NCI-H1694 (cell line): ENCODE data around the gene PRAC2.
"Not testable (repeated sequence)": the region's sequence is repeated elsewhere in the genome, so short reads cannot be mapped to it uniquely, and the experiment has no call there.

Experiments used
- DNase-seq: peaks from one replicate; lab custom pipeline; 2025; lab: John Stamatoyannopoulos, UW

PRAC2 gene

DNA sequence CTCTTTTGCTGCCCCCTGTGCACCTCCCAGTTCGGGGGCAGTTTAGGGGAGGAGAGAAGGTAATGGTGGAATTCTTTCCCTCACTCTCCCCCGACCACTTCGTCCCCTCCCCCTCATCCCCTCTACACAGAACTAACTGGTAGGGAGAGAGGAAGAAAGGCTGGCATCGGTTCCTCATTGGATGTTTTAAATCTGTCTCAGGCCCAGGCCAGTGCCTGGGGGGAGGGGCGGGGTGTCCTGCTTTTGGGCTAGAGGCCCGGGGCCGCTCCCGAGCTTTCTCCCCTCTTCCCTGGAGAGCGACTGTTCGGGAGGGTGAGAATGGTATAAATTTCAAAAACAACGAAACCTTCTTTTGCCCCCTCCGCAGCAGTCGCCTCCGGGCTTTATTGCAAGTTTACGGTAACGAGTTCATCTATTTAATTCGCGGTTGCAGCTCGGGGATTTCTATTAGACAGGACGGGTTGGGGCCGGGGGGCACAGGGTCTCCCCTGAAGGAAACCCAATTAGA lies at the start of gene PRAC2:
Gene PRAC2, plus strand, starts transcription at position 271 of the 508 bp plus-strand sequence. CDS start 1,226 bp downstream, outside the sequence.
- no peak for DNase-seq

DNA sequence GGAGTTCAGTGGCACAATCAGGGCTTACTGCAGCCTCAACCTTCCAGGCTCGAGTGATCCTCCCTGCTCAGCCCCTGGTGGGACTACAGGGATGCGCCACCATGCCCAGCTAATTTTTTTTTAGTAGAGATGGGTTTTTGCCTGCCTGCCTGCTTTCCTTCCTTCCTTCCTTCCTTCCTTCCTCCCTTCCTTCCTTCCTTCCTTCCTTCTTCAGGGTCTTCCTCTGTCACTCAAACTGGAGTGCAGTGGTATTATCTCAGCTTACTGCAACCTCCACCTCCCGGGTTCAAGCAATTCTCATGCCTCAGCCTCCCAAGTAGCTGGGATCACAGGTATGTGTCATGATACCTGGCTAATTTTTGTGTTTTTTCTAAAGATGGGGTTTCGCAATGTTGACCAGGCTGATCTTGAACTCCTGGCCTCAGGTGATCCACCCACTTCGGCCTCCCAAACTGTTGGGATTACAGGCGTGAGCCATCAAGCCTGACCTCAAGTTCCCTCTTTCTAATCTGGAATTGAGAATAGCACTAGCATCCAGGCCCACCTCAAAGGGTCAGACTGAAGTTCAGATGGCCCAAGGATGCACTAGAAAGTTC lies 45.9 kb upstream of the PRAC2 start:
- no peak for DNase-seq

DNA sequence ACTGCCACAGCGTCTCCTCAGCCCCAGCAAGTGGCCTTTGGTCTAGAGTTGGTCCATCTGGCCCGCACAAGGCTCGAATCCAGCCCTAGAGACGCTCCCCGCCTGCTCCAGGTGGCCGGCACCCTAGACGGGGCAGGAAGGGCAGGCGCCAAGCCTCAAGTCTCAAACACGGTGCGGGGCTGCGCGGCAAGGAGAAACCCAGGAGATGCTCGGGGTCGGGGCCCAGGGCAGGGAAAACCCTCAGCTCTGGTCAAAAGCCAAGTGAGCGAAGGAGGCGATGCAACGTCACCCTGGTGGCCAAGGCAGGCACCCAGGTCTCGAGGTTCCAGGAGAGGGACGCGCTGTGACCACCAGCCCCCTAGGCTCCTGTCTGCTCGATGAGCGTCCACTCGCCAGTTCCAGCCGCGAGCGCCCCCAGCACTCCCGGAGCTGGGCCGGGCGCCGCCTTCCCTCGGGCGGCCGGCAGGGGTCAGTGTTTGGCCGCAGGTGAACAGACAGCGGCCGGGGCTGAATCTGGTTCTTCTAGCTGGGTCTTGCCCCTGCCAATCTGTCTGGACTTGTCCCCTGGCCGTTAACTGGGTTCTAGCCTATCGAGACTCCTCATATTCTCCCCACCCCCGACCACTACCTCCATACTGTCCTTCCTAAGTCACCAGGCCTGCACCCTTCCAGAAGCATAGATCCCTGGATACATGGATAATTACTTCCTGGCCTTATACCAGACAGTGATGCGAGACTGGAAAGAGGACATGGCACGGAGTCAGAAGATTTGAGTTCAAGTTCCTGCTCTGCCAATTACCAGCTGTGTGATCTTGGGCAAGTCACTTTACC lies 44.6 kb upstream of the PRAC2 start:
- peak; percentile 23 for DNase-seq

DNA sequence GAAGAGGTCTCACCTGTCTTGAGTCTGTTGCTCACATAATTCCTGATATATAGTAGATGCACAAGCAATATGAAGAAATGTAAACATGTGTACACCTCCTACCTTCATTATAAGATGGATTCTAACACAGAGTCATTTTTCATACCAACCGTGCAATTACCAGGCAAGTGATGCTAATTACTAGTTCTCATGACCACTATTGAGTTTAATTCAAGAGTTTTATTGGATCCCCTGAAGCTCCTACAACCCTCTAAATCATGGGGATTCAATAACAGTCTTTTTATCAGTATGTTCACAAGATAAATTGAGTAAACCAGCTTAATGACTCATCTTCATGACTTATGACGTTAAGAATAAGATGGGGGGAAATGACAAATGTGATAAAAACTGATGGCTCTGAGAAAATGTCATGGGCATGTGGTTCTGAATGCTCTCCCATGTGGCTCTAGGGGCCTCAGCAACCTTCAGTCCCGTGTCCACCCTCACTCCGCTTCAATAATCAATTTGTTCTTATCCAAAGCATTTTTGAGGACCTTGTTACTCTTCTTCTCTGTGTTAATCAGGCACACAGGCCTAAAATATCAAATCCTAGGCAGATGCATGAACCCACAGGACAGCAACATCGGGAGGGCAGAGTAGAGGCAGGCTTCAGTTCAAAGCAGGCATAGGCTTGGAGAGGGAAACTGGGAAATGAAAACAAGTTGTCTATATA lies 43.4 kb upstream of the PRAC2 start:
- no peak for DNase-seq

DNA sequence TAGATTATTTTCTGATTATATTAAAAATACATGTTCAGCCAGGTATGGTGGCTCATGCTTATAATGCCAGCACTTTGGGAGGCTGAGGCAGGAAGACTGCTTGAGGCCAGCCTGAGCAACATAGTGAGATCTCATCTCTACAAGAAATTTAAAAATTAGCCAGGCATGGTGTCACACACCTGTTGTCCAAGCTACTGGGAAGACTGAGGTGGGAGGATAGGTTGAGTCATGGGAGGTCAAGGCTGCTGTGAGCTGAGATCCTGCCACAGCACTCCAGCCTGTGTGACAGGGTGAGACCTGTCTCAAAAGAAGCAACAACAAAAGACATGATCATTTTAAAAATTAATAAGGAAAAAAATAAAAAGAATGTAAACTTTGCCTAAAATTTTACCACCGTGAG lies 41.4 kb upstream of the PRAC2 start:
- no peak for DNase-seq

DNA sequence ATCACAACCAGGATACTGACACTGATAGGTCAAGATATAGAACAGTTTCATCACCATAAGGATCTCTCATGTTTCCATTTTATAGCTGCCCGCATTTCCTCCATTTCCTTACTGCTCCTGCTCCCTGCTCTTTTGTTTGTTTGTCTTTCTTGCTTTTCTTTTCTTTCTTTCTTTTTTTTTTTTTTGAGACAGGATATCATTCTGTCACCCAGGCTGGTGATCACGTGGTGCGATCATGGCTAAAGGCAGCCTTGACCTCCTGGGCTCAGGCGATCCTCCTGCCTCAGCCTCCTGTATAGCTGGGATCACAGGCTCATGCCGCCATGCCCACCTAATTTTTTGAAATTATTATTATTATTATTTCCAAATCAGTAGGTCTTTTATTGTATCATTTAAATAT lies 32.3 kb upstream of the PRAC2 start:
- no peak for DNase-seq

DNA sequence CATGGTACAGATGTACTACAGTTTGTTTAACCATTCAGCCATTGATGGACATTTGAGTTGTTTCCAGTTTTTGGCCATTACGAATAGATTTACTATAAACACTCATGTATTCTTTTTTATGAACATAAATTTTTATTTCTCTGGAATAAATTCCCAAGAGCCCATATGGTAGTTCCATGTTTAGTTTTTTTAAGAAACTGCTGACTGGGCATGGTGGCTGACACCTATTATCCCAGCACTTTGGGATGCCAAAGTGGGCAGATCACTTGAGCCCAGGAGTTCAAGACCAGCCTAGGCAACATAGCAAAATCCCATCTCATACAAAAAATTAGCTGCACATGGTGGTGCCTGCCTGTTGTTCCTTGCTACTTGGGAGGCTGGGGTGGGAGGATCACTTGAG lies 30.9 kb upstream of the PRAC2 start:
- DNase-seq, result no peak

DNA sequence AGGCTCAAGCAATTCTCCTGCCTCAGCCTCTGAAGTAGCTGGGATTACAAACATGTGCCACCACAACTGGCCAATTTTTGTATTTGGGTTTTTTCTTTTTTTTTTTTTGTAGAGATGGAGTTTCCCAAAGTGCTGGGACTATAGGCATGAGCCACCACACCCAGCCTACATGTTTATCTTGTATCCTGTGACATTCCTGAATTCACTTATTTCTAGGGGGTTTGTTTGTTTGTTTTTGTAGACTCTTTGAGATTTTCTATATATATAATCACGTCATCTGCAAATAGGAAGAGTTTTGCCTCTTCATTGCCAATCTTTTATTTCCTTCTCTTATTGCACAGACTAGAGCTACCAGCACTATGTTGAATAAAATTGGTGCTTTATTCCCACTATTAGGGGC lies 29.8 kb upstream of the PRAC2 start:
- no peak for DNase-seq

DNA sequence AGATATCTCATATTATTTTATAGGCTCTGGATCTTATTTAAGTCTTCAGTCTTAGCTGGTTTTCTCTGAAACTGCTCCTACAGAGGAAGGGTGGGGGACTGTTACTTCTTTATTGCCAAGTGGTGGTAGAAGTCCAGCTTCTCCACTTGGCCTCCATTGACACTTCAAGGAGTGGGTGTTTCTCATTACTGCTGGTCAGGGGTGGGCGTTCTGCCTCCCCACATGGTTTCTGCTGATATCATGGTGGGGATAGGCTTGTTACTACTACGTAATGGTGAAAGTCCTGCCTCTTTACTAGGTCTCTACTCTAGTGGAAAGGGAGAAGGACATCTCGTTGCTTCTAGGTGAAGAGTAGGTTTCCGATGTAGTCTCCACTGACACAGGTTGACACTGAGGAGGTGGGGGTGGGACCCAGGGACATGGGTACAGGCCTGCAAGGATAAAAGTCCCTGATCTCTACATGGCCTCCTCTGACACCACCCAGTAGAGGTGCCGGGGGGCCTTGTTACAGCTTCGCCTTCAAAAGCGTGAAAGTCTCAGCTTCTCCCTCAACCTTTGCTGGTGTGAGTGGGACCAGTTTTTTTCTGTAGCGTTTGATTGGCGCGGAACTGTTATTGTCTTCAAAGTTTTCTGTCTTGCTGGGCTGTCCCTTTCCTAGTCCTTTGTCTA lies 21.0 kb upstream of the PRAC2 start:
- DNase-seq, result no peak

DNA sequence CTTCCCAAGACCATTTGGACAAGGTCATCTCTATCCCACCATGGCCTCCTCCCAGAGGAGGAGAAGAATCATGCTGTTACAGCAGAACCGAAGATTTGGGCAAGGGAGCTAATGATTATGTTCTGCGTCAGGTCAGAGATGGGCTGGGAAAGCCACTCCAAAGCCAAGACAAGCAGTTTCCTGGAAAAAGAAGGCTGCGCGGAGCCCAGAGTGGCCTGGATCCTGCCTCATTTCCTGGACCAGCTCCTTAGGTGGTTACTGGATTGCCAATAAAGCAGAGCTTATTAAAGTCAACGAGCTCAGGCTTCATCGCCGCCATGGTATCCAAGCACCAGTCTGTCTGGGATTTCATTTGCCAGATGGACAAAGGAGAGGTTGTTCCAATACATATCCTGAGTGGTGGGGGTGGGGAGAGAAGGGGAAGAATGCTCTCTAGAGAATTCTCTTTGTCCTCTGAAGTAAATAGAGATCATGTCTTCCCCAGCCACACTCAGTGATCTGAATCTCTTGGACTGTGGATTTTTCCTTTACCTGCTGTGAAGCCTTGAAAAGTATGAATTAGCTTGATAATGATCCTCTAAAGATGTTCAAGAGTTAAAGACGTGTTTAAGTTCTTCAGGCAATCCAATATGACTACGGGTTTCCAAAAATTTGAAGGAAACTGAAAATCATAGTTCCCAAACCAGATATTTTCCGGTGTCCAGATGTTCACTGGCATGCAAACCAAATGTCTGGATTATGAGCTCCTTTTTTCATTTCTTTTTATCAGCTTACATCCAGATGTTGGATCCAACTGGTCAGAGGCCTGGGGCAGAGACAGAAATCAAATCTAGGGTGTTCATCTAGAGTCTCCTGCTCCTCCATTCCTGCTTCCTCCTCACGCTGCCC lies 18.4 kb upstream of the PRAC2 start:
- no peak for DNase-seq

DNA sequence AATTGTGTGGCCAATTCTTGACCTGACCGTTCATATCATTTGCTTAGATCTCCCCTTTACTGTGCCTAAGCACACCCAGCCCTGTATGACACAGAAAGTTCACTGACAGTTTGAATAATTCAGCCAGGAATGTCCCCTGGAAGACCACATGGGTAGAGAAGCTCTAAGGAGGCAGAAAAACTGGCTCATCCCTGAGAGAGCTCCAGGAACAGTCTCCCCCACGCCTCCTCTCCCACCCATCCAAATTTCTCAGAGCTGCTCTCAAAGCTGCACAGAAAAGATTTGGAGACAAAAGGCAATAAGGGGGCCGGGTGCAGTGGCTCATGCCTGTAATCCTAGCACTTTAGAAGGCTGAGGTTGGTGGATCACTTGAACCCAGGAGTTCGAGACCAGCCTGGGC lies 11.9 kb upstream of the PRAC2 start:
- no peak for DNase-seq

DNA sequence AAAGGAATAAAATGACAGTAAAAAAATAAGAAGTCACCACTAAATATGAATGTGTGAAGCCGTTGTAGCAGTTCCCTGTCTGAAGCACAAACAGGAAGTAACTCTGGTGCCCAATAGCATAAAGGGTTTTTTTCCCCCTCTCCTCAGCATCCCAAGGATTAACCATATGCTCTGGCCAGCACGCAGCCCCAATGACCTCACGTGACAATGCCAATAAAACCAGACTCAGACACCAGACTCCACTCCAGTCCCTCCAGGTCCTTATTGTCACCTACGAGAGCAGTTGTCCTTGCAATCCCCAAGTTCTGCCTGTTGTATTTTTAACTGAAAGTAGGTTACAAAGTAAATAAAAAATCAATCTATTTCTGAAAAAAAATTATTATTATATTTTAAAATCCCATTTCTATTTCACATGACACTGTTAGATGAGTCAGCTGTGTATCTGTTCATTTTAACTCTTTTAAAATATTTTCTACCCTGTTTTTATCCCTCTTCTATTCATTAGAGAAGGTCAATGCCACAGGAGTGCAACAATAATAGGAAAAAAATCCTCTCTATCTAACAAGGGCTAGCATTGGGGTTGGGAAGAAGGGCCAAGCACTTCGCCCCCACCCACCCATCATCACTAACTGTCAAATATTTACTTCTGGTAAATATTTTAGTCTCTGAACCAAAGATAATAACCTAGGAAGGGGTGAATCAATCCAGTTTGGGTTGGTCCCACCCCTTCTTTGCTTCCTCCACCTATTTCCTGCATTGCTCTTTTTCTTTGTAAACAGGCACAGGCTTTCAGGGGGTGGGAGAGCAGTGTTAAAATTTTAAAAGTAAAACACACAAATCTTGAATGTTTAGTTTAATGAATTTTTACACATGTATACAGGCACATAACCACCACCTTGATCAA lies 7.2 kb upstream of the PRAC2 start:
- DNase-seq, result no peak

DNA sequence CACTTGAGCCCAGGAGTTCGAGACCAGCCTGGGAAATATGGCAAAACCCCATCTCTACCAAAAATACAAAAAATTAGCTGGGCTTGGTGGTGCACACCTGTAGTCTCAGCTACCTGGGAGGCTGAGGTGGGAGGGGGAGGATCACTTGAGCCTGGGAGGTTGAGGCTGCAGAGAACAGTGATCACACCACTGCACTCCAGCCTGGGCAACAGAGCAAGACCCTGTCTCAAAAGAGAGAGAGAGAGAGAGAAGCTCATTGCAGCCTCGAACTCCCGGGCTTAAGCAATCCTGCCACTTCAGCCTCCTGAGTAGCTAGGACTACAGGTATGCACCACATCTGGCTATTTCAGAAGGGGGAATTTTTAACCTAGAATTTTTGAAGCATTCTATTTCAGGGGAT lies 6.4 kb upstream of the PRAC2 start:
- not testable (repeated sequence) for DNase-seq

DNA sequence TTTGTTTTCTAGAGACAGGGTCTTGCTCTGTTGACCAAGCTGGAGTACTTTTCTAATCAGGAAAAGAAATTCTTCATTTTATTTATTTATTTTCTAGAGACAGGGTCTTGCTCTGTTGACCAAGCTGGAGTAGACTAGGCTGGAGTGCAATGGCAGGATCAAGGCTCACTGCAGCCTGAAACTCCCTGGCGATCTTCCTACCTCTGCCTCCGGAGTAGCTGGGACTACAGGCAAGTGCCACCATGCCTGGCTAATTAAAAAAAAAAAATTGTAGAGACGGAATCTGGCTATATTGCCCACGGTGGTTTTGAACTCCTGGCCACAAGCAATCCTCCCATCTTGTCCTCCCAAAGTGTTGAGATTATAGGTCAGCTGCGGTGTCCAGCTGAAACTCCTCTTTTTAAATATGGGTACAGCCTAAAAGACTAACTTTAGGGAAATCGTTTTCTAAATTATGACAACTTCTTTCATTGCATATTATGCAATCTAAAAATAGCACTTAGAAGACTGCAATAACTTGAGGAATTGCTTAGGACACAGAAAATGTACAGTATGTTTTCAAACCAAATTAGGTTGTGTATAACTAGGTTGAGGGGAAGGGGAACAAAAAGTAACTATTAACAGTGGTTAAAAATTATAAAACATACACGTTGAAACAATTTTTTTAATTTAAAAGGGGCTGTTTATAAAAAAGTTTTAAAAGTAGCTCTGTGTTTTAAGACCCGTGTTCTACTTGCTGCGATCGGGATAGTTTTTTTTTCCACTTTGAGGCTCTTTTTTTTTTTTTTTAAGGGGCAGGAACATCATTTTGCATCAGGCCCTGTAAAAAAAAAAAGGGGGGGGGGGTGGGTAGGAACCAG lies 5.4 kb upstream of the PRAC2 start:
- DNase-seq, result no peak

DNA sequence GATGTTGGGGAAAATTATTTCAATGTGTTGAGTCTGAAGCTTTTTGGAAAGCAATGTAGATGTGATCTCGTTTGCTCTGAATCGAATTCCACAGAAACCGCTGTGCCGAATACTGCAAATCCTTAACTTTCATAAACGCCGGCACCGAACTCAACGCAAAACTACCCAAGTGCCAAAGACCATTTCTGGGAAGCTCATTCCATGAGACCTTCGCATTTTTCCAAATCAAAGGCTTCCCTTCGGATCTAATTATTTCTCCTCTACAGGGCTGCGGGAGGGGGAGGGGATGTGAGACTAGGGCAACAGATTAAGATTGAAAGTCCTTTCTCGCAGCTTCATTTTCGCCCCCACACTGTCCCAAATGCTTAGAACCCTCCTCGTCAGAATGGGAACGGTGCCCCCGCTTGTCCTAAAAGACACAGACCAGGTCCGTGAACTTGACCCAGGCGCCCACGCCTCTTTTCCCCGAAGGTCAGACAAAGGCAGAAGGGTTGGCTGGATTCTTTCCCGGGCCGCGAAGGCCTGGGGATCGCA lies 4.7 kb upstream of the PRAC2 start:
- DNase-seq, result no peak

DNA sequence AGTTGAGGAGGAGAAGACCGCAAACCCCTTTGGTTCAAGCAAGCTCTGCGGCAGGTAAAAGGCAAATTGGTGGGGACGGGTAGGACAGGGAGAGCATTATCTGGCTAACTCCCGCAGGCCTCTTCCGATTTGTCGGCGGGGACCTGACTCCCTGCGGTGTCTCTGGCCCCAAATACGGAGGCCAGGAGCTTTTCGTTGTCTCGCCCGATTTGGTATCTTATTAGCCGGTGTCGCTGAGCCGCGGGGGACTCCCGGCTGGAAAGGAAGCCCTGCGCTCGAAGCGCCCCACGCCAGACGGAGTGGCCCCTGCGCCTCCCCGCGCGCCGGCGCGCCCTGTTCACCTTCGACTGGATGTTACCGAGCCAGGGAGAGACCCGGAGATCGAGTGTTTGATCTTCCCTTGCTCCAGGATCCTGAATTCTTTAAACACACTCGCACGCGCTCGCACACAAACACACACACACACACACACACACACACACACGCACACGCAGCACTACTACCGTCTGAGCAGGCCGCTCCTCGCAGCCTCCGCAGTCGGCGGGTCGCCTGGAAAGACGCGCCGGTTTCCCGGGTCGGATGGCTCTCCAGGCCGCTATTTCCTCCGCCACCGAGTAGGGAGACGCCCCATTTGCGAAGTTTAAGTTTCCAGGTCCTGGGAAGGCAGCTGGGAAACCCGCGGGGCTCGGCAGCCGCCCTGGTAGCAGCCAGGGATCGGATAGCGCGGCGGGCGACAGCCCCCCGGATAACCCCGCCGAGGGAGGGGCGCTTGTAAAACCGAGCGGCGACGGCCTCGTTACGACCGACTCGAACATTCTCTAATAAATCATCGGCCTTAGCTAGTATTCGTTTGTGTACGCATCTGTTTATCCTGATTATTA lies 4.0 kb upstream of the PRAC2 start:
- no peak for DNase-seq

DNA sequence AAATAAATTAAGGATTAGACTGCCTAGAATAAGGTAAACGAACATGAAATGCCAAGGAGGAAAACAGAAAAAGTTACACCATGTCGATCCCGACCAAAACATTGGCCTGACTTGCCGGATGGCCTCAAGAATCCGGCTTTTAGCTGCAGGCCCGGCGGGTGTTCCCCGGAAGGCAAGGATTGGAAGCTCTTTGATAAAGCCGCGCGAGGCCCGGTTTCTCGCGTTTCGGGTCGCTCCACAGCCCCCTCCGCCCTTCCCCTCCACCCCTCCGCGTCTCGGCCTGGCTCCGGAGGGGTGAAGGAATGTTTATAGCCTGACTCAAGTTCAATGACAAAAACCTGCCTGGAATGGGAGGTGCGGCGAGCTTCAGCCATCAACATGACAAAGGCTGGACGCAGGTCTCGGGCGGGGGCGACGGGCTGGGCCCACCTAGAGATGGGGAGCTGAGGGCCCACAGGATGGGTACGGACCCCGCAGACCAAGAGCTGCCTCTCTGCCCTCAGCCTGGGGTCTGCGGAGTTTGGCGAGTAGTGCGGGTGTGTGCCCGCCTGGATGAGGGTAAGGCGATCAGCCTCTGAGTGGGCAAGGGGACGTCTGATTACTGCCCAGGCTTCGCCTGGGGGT lies 3.2 kb upstream of the PRAC2 start:
- DNase-seq, result no peak
